Adrenal gland (tissue), 5 donors: ENCODE measurements around the gene BCORL1.

Source experiments
- POLR2A ChIP-seq, 2 donors: fragments of 450-650 bp; IDR thresholded peaks; one replicate each; pipeline ENCODE4 v1.6.1; 2017; ENCODE audit warnings: antibody characterized with exemption in 2 of 2, mild to moderate bottlenecking in 2 of 2, moderate library complexity in 1 of 2
- TF ChIP-seq, protein P1 (sequence below), 6 experiments: fragments of 450-650 bp in 4 of 6; fragments of 200-600 bp in 2 of 6; sonication (generic) in 1 of 6; IDR thresholded peaks; 1 replicate in 5 of 6; 2 replicates in 1 of 6; pipeline versions ENCODE4 v1.5.1 to v1.8.0; 2016 to 2021; ENCODE audit warnings: antibody characterized with exemption in 6 of 6, mild to moderate bottlenecking in 2 of 6, moderate library complexity in 1 of 6
- donor health status: DM: no; HTN: no; CAD: no.

DNA sequence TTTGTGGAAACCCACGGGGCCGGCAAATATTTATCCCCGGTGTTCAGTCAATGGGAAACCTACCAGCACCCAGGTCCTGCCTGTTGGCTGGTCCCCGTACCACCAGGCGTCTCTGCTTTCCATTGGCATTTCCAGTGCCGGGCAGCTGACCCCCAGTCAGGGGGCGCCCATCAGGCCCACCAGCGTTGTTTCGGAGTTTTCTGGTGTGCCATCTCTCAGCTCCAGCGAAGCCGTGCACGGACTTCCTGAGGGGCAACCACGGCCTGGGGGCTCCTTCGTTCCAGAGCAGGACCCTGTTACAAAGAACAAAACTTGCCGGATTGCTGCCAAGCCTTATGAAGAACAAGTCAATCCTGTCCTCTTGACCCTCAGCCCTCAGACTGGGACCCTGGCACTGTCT, 32.7 kb downstream of the BCORL1 start:
- TF ChIP-seq, protein P1, sequence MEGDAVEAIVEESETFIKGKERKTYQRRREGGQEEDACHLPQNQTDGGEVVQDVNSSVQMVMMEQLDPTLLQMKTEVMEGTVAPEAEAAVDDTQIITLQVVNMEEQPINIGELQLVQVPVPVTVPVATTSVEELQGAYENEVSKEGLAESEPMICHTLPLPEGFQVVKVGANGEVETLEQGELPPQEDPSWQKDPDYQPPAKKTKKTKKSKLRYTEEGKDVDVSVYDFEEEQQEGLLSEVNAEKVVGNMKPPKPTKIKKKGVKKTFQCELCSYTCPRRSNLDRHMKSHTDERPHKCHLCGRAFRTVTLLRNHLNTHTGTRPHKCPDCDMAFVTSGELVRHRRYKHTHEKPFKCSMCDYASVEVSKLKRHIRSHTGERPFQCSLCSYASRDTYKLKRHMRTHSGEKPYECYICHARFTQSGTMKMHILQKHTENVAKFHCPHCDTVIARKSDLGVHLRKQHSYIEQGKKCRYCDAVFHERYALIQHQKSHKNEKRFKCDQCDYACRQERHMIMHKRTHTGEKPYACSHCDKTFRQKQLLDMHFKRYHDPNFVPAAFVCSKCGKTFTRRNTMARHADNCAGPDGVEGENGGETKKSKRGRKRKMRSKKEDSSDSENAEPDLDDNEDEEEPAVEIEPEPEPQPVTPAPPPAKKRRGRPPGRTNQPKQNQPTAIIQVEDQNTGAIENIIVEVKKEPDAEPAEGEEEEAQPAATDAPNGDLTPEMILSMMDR (IDR thresholded peaks at IDR 0.05), result no peak
- no peak for TF ChIP-seq POLR2A (IDR thresholded peaks at IDR 0.05)
